Uterus (tissue), 2 donors: ENCODE results near the gene MYH14.

Experiments
- CTCF ChIP-seq, 4 experiments: fragments of 200-600 bp in 2 of 4; fragments of 450-650 bp in 2 of 4; sonication (generic) in 2 of 4; IDR thresholded peaks; one replicate each; pipeline ENCODE4 v1.5.1; 2016 to 2019; ENCODE audit warnings: antibody characterized with exemption in 4 of 4, mild to moderate bottlenecking in 2 of 4, moderate library complexity in 1 of 4
- POLR2A ChIP-seq, 2 donors: fragments of 450-650 bp; IDR thresholded peaks; one replicate each; pipeline ENCODE4 v1.6.1; 2016; ENCODE audit warnings: antibody characterized with exemption in 2 of 2, mild to moderate bottlenecking in 1 of 2, moderate library complexity in 1 of 2

DNA sequence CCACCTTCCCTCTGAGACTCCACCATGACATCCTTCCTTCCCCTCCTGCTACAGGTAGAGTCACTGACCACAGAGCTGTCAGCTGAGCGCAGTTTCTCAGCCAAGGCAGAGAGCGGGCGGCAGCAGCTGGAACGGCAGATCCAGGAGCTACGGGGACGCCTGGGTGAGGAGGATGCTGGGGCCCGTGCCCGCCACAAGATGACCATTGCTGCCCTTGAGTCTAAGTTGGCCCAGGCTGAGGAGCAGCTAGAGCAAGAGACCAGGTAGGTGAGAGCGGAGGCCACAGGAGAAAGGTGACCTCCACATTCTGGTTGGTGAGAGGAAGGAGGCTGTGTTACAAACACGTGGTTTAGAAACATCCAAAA lies 98.2 kb downstream of the MYH14 start:
- TF ChIP-seq CTCF (IDR thresholded peaks at IDR 0.05) (no peak), POLR2A (IDR thresholded peaks at IDR 0.05) (no peak)
